Measurements from ENCODE around the gene LASP1NB.

The LASP1NB gene

GRCh38 chr17:38893607-38894006 lies 31.8 kb upstream of the LASP1NB start:
- DNase-seq = no peak
- H3K4me1 Mint-ChIP-seq = peaks cover 43 to 89% (median 79%) of the 10 kb centered on the region in 7 donors
- H3K27me3 Mint-ChIP-seq = no peaks in the 10 kb centered on the region
- intact Hi-C loops (cut with micrococcal nuclease) = no loop called here
- no peak overlapping the region for H3K4me3 ChIP-seq (ENCODE audit: low read length)
- peak overlapping the region in 4 of 10 donors; percentile 12 to 72 (median 48) for H3K4me3 Mint-ChIP-seq
- H3K36me3 ChIP-seq (ENCODE audit: control insufficient read depth in 2 of 3, insufficient read depth in 3 of 3, low read length in 3 of 3) = peaks cover 4 to 47% (median 6%) of the 10 kb centered on the region in 3 experiments
- H3K27ac ChIP-seq (ENCODE audit: low read depth, low read length) = peak overlapping the region; percentile 52
- H3K36me3 Mint-ChIP-seq = peaks cover 0 to 44% (median 5%) of the 10 kb centered on the region in 5 donors
- CTCF ChIA-PET = interaction anchor here (0.6 to 1.7 kb wide), 5 partner anchors 8 to 571 kb away, joined by 3 to 11 read pairs (median 3); no protein-coding TSS in a partner anchor
- no peaks in the 10 kb centered on the region for H3K27me3 ChIP-seq (ENCODE audit: control insufficient read depth in 2 of 2, insufficient read depth in 2 of 2, low read length in 2 of 2)
- peak; percentile 40 for ATAC-seq
- no peaks in the 10 kb centered on the region for H3K9me3 ChIP-seq (ENCODE audit: control insufficient read depth in 2 of 3, low read length in 3 of 3)
- H3K27ac Mint-ChIP-seq = peak overlapping the region; percentile 54 to 95 (median 88)
- H3K9me3 Mint-ChIP-seq = peaks cover 0 to 2% (median 0%) of the 10 kb centered on the region in 11 donors
- POLR2A ChIA-PET = interaction anchor here (0.5 to 2.8 kb wide), 6 partner anchors 12 to 269 kb away, joined by 3 to 18 read pairs (median 6); partner anchors contain the start of genes LASP1 and RPL23
- H3K4me1 ChIP-seq (ENCODE audit: control insufficient read depth in 2 of 2, insufficient read depth in 2 of 2, low read length in 2 of 2) = peaks cover 80 to 90% of the 10 kb centered on the region in 2 donors

- Mint-ChIP-seq H3K27ac (peak overlapping the region; percentile 57 to 91 (median 78)), H3K4me1 (peaks cover 46 to 89% (median 81%) of the 10 kb centered on the region in 7 donors), H3K4me3 (peak overlapping the region in 4 of 10 donors; percentile 19 to 72 (median 40)), H3K36me3 (peaks cover 0 to 45% (median 5%) of the 10 kb centered on the region in 5 donors), H3K9me3 (peaks cover 0 to 2% (median 0%) of the 10 kb centered on the region in 11 donors), H3K27me3 (no peaks in the 10 kb centered on the region)
- DNase-seq (no peak), ATAC-seq (no peak)
- ChIA-PET CTCF (interaction anchor here (0.6 to 1.7 kb wide), 5 partner anchors 9 to 744 kb away, joined by 3 to 4 read pairs (median 4); no protein-coding TSS in a partner anchor), POLR2A (interaction anchor here (0.7 to 2.8 kb wide), 7 partner anchors 13 to 41 kb away, joined by 3 to 18 read pairs (median 5); partner anchors contain the start of genes LASP1 and RPL23)
- H3K4me1 ChIP-seq (ENCODE audit: control insufficient read depth in 2 of 2, insufficient read depth in 2 of 2, low read length in 2 of 2) = peaks cover 80 to 89% of the 10 kb centered on the region in 2 donors
- peak overlapping the region; percentile 52 for H3K27ac ChIP-seq (ENCODE audit: low read depth, low read length)
- H3K27me3 ChIP-seq (ENCODE audit: control insufficient read depth in 2 of 2, insufficient read depth in 2 of 2, low read length in 2 of 2) = no peaks in the 10 kb centered on the region
- H3K4me3 ChIP-seq (ENCODE audit: low read length) = no peak overlapping the region
- intact Hi-C loops (cut with micrococcal nuclease) = no loop called here
- H3K36me3 ChIP-seq (ENCODE audit: control insufficient read depth in 2 of 3, insufficient read depth in 3 of 3, low read length in 3 of 3) = peaks cover 4 to 46% (median 6%) of the 10 kb centered on the region in 3 experiments
- no peaks in the 10 kb centered on the region for H3K9me3 ChIP-seq (ENCODE audit: control insufficient read depth in 2 of 3, low read length in 3 of 3)
These were observed 31.1 kb upstream of the LASP1NB start for GRCh38 chr17:38894276-38894675.

GRCh38 chr17:38896346-38896954 lies 29.0 kb upstream of the LASP1NB start:
- DNase-seq (no peak), ATAC-seq (no peak)
- H3K9me3 ChIP-seq (ENCODE audit: control insufficient read depth in 2 of 3, low read length in 3 of 3) = no peaks in the 10 kb centered on the region
- H3K4me1 Mint-ChIP-seq = peaks cover 39 to 83% (median 78%) of the 10 kb centered on the region in 7 donors
- POLR2A ChIA-PET = interaction anchor here (0.6 to 4.1 kb wide), 4 partner anchors 8 to 26 kb away, joined by 3 to 57 read pairs (median 14); partner anchors contain the start of gene LASP1
- H3K4me1 ChIP-seq (ENCODE audit: control insufficient read depth in 2 of 2, insufficient read depth in 2 of 2, low read length in 2 of 2) = peaks cover 79 to 89% of the 10 kb centered on the region in 2 donors
- H3K27ac ChIP-seq (ENCODE audit: low read depth, low read length) = peak overlapping the region; percentile 81
- peaks cover 0 to 49% (median 0%) of the 10 kb centered on the region in 5 donors for H3K36me3 Mint-ChIP-seq
- H3K27me3 ChIP-seq (ENCODE audit: control insufficient read depth in 2 of 2, insufficient read depth in 2 of 2, low read length in 2 of 2) = no peaks in the 10 kb centered on the region
- peaks cover 4 to 55% (median 9%) of the 10 kb centered on the region in 3 experiments for H3K36me3 ChIP-seq (ENCODE audit: control insufficient read depth in 2 of 3, insufficient read depth in 3 of 3, low read length in 3 of 3)
- intact Hi-C loops (cut with micrococcal nuclease) = no loop called here
- no peaks in the 10 kb centered on the region for H3K9me3 Mint-ChIP-seq
- peak overlapping the region in 4 of 10 donors; percentile 13 to 32 (median 16) for H3K4me3 Mint-ChIP-seq
- no peaks in the 10 kb centered on the region for H3K27me3 Mint-ChIP-seq
- H3K4me3 ChIP-seq (ENCODE audit: low read length) = no peak overlapping the region
- H3K27ac Mint-ChIP-seq = peak overlapping the region in 8 of 9 donors; percentile 66 to 100 (median 94)
- CTCF ChIA-PET = no interaction called here

- Histone ChIP-seq H3K9me3 (ENCODE audit: control insufficient read depth in 2 of 3, low read length in 3 of 3) (no peaks in the 10 kb centered on the region), H3K27me3 (ENCODE audit: control insufficient read depth in 2 of 2, insufficient read depth in 2 of 2, low read length in 2 of 2) (no peaks in the 10 kb centered on the region), H3K36me3 (ENCODE audit: control insufficient read depth in 2 of 3, insufficient read depth in 3 of 3, low read length in 3 of 3) (peaks cover 4 to 57% (median 6%) of the 10 kb centered on the region in 3 experiments), H3K27ac (ENCODE audit: low read depth, low read length) (peak overlapping the region; percentile 81), H3K4me3 (ENCODE audit: low read length) (no peak overlapping the region), H3K4me1 (ENCODE audit: control insufficient read depth in 2 of 2, insufficient read depth in 2 of 2, low read length in 2 of 2) (peaks cover 72 to 89% of the 10 kb centered on the region in 2 donors)
- Mint-ChIP-seq H3K27me3 (no peaks in the 10 kb centered on the region), H3K9me3 (no peaks in the 10 kb centered on the region), H3K27ac (peak overlapping the region; percentile 86 to 100 (median 98)), H3K36me3 (peaks cover 0 to 45% (median 0%) of the 10 kb centered on the region in 5 donors), H3K4me1 (peaks cover 33 to 76% (median 71%) of the 10 kb centered on the region in 7 donors), H3K4me3 (peak overlapping the region in 3 of 10 donors; percentile 35 to 80 (median 77))
- POLR2A ChIA-PET = interaction anchor here (0.5 to 4.1 kb wide), 10 partner anchors 9 to 256 kb away, joined by 3 to 57 read pairs (median 7); partner anchors contain the start of genes LASP1 and RPL23
- DNase-seq (no peak), ATAC-seq (no peak)
- intact Hi-C loops (cut with micrococcal nuclease) = no loop called here
- CTCF ChIA-PET = interaction anchor here (1.7 kb wide), 1 partner anchor 27 kb away, joined by 5 read pairs; the partner anchor contains the start of gene LASP1
These were observed 28.2 kb upstream of the LASP1NB start for GRCh38 chr17:38897176-38897575.

GRCh38 chr17:38897671-38898290 lies 27.6 kb upstream of the LASP1NB start:
- H3K4me1 Mint-ChIP-seq = peaks cover 33 to 71% (median 66%) of the 10 kb centered on the region in 7 donors
- CTCF ChIA-PET = interaction anchor here (0.6 to 1.7 kb wide), 4 partner anchors 10 to 98 kb away, joined by 3 to 5 read pairs (median 4); partner anchors contain the start of gene LASP1
- POLR2A ChIA-PET = interaction anchor here (0.5 to 4.1 kb wide), 13 partner anchors 8 to 302 kb away, joined by 3 to 57 read pairs (median 5); partner anchors contain the start of genes LASP1, LASP1NB, RPL19 and RPL23
- ATAC-seq = no peak
- peak overlapping the region; percentile 86 to 100 (median 98) for H3K27ac Mint-ChIP-seq
- no peak for DNase-seq
- H3K36me3 ChIP-seq (ENCODE audit: control insufficient read depth in 2 of 3, insufficient read depth in 3 of 3, low read length in 3 of 3) = peaks cover 3 to 55% (median 4%) of the 10 kb centered on the region in 3 experiments
- H3K4me3 ChIP-seq (ENCODE audit: low read length) = peak overlapping the region; percentile 46
- H3K36me3 Mint-ChIP-seq = peaks cover 0 to 45% (median under 1%) of the 10 kb centered on the region in 5 donors
- intact Hi-C loops (cut with micrococcal nuclease) = loop anchor here (1.0 to 2.0 kb wide), 7 partner anchors 15 to 73 kb away; partner anchors contain the start of genes CWC25 (in 2 of the 2), LASP1 (in 1 of the 2), LASP1NB (in 1 of the 2) and RPL23 (in 1 of the 2)
- no peaks in the 10 kb centered on the region for H3K27me3 Mint-ChIP-seq
- H3K9me3 ChIP-seq (ENCODE audit: control insufficient read depth in 2 of 3, low read length in 3 of 3) = no peaks in the 10 kb centered on the region
- H3K27ac ChIP-seq (ENCODE audit: low read depth, low read length) = peak overlapping the region; percentile 81
- no peaks in the 10 kb centered on the region for H3K27me3 ChIP-seq (ENCODE audit: control insufficient read depth in 2 of 2, insufficient read depth in 2 of 2, low read length in 2 of 2)
- no peaks in the 10 kb centered on the region for H3K9me3 Mint-ChIP-seq
- H3K4me3 Mint-ChIP-seq = peak overlapping the region; percentile 77 to 93 (median 83)
- peaks cover 66 to 87% of the 10 kb centered on the region in 2 donors for H3K4me1 ChIP-seq (ENCODE audit: control insufficient read depth in 2 of 2, insufficient read depth in 2 of 2, low read length in 2 of 2)
